Measurements from ENCODE around the gene TNS2. TPM values are rescaled to one million over a fixed set of nuclear protein-coding genes. Genes with fewer than 3 reads are reported as not detected.
"Not testable (repeated sequence)": the region's sequence is repeated elsewhere in the genome, so short reads cannot be mapped to it uniquely, and the experiment has no call there.

Gene TNS2
- total RNA-seq, 2 donors from 2014 or later, result 1.5 to 2.6 TPM

DNA sequence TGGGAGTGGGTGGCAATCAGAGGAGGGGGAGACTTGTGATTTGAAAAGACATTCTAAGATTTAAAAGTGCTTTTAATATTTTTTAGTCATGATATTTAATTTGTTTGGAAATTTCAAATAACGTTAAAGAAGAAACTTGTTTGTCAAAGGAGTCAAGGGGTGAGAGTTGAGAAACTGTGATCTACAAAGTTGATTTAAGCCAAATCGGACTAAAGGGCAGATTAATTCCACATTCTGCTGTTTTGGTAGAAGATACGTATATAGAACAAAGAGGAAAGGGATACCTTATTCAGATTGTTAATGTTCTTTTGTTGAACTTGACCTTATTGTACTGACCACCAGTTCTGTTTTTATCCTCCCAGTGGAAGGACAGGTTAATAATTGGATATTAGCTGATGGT lies 36.9 kb upstream of the TNS2 start:
- Mint-ChIP-seq H3K4me3 (no peak overlapping the region), H3K27ac (peak overlapping the region; percentile 64), H3K4me1 (ENCODE audit: low read depth) (peaks cover 68% of the 10 kb centered on the region), H3K9me3 (no peaks in the 10 kb centered on the region), H3K27me3 (ENCODE audit: low read depth) (no peaks in the 10 kb centered on the region), H3K36me3 (ENCODE audit: insufficient read depth in 2 of 2) (peaks cover 2 to 39% of the 10 kb centered on the region in 2 donors)
- no peak for DNase-seq
- ATAC-seq (replicated peaks in 1 of 2), result no peak

DNA sequence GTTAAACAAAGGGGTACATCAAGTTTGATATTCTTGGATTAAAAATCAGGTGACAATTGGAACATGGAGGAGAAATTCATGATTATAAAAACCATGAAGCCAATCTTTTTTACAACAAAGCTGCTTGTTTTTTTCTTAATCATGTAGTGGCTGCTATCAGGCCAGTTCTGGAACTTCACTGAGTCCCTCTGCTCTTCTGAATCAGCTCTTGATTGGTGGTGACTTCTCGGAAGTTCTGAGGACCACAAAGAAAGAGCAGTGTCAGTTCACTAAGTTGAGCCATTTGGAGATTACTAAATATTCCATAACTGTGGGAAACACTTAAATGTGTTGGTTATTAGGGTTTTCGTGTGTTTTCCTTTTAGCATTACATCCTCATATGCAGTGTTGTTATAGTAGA lies 35.2 kb upstream of the TNS2 start:
- peak overlapping the region; percentile 82 for H3K27ac Mint-ChIP-seq
- H3K36me3 Mint-ChIP-seq (ENCODE audit: insufficient read depth in 2 of 2), result peaks cover 2 to 38% of the 10 kb centered on the region in 2 donors
- ATAC-seq (replicated peaks in 1 of 2), result peak in 1 of 2 donors; percentile 39
- H3K4me3 Mint-ChIP-seq, result peak overlapping the region in 1 of 2 donors; percentile 20
- H3K4me1 Mint-ChIP-seq (ENCODE audit: low read depth), result peaks cover 54% of the 10 kb centered on the region
- H3K27me3 Mint-ChIP-seq (ENCODE audit: low read depth), result no peaks in the 10 kb centered on the region
- no peak for DNase-seq
- H3K9me3 Mint-ChIP-seq, result no peaks in the 10 kb centered on the region

DNA sequence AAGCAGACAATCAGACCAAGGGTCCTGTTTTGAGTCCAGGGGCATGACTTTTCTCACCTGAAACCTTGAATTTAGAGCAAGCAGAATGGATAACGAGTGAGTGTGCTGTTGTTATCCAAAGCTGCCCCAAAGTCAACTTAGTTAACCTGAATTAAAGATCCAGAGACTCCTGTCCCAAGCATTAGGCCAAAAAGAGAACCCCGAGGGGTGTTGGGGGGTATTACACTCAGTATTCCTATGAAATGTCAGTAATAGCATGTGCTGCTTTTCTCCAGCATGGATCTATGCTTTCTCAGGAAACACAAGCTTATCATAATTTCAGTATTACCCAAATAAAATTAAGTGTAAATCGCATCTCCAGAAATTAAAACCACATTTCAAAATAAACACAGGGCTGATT lies 24.6 kb upstream of the TNS2 start:
- no peak for ATAC-seq (replicated peaks in 1 of 2)
- Mint-ChIP-seq H3K36me3 (ENCODE audit: insufficient read depth in 2 of 2) (peaks cover 22 to 43% of the 10 kb centered on the region in 2 donors), H3K27ac (no peak overlapping the region)

DNA sequence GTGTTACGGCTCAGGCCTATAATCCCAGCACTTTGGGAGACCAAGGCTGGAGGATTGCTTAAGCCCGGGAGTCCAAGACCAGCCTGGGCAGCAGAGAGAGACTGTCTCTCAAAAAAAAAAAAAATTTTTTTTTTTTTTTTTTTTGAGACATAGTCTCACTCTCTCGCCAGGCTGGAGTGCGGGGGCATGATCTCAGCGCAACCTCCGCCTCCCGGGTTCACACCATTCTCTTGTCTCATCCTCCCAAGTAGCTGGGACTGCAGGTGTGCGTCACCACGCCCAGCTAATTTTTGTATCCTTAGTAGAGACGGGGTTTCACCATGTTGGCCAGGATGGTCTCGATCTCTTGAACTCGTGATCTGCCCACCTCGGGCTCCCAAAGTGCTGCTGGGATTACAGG lies 22.9 kb upstream of the TNS2 start:
- not testable (repeated sequence) for H3K27me3 Mint-ChIP-seq (ENCODE audit: low read depth); H3K27ac Mint-ChIP-seq; H3K9me3 Mint-ChIP-seq; H3K4me1 Mint-ChIP-seq (ENCODE audit: low read depth); H3K4me3 Mint-ChIP-seq; DNase-seq; ATAC-seq (replicated peaks in 1 of 2)
- H3K36me3 Mint-ChIP-seq (ENCODE audit: insufficient read depth in 2 of 2), result peaks cover 20 to 50% of the 10 kb centered on the region in 2 donors

More for the DNA sequence above, 24.6 kb upstream of the TNS2 start:
- no peaks in the 10 kb centered on the region for H3K27me3 Mint-ChIP-seq (ENCODE audit: low read depth)
- no peak for DNase-seq
- H3K4me3 Mint-ChIP-seq, result no peak overlapping the region
- H3K4me1 Mint-ChIP-seq (ENCODE audit: low read depth), result no peaks in the 10 kb centered on the region
- no peaks in the 10 kb centered on the region for H3K9me3 Mint-ChIP-seq

DNA sequence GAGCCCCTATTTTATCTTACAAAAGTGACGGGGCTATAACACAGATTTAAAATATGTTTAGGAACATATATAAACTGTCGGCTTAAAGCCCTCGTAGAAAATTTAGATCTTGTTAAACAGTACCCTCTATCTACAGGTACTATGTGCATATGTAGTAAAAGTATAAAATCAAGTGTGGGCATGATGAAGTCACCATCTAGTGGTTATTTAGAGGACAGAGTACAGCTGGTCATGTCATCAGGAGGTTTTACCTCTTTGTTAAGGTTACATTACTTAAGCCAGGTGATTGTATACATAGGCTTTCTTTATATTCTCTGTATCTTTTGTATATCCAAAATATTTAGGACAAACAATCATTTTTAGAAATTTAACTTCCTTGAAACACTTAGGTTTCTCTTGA lies 18.2 kb upstream of the TNS2 start:
- peaks cover 19 to 52% of the 10 kb centered on the region in 2 donors for H3K36me3 Mint-ChIP-seq (ENCODE audit: insufficient read depth in 2 of 2)

DNA sequence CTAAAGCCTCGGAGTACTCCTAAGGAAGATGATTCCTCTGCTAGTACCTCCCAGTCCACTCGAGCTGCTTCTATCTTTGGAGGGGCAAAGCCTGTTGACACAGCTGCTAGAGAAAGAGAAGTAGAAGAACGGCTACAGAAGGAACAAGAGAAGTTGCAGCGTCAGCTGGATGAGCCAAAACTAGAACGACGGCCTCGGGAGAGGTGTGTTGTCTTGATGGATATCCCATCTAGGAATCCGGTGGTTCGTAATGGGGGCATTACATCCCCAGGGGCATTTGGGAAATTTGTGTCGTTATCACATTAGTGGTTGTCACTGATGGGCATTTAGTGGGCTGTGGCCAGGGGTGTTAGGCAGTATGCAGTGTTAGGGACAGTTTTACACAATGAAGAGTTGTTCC lies 16.0 kb upstream of the TNS2 start:
- not testable (repeated sequence) for H3K9me3 Mint-ChIP-seq; DNase-seq; H3K4me3 Mint-ChIP-seq; H3K27me3 Mint-ChIP-seq (ENCODE audit: low read depth); ATAC-seq (replicated peaks in 1 of 2); H3K4me1 Mint-ChIP-seq (ENCODE audit: low read depth)
- Mint-ChIP-seq H3K27ac (peak overlapping the region; percentile 87), H3K36me3 (ENCODE audit: insufficient read depth in 2 of 2) (peaks cover 20 to 45% of the 10 kb centered on the region in 2 donors)

More for the DNA sequence above, 18.2 kb upstream of the TNS2 start:
- ATAC-seq (replicated peaks in 1 of 2), result no peak
- no peak overlapping the region for H3K4me3 Mint-ChIP-seq
- H3K4me1 Mint-ChIP-seq (ENCODE audit: low read depth), result no peaks in the 10 kb centered on the region
- peak overlapping the region; percentile 38 for H3K27ac Mint-ChIP-seq
- no peak for DNase-seq
- no peaks in the 10 kb centered on the region for H3K27me3 Mint-ChIP-seq (ENCODE audit: low read depth)
- no peaks in the 10 kb centered on the region for H3K9me3 Mint-ChIP-seq

DNA sequence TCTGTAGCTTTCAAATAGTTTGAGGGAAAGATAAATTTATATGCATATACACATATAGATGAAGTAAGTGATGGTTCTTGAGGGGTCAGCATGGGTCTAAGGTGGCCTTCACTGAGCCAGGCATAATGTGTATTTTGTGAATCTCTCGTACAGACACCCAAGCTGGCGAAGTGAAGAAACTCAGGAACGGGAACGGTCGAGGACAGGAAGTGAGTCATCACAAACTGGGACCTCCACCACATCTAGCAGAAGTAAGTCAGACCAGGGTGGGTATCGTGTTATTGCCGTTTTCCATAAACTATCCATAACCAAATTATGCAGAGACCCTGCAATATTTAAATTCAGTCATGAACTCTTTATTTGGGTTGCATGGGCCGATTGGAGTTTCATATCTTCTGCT lies 15.4 kb upstream of the TNS2 start:
- H3K27me3 Mint-ChIP-seq (ENCODE audit: low read depth), result no peaks in the 10 kb centered on the region
- H3K9me3 Mint-ChIP-seq, result no peaks in the 10 kb centered on the region
- peak overlapping the region; percentile 87 for H3K27ac Mint-ChIP-seq
- peaks cover 12% of the 10 kb centered on the region for H3K4me1 Mint-ChIP-seq (ENCODE audit: low read depth)
- peaks cover 23 to 49% of the 10 kb centered on the region in 2 donors for H3K36me3 Mint-ChIP-seq (ENCODE audit: insufficient read depth in 2 of 2)
- DNase-seq, result no peak
- H3K4me3 Mint-ChIP-seq, result no peak overlapping the region
- ATAC-seq (replicated peaks in 1 of 2), result no peak

DNA sequence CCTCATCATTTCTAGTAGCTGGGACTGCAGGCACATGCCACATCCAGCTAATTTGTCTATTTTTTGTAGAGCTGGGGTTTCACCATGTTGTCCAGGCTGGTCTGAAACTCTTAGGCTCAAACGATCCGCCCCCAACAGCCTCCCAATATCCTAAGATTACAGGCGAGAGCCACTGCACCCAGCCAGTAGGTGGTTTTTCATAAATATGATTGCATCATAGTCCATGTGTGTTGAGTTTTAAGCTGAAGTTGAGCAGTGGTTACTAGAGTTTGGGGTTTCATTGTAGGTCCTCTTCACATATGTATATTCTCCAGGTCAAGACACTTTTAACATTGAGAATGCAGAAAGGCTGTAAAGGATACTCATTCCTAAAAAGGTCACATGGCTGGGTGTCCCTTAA lies 13.1 kb upstream of the TNS2 start:
- Mint-ChIP-seq H3K27me3 (ENCODE audit: low read depth) (no peaks in the 10 kb centered on the region), H3K4me1 (ENCODE audit: low read depth) (peaks cover 12% of the 10 kb centered on the region), H3K36me3 (ENCODE audit: insufficient read depth in 2 of 2) (peaks cover 22 to 42% of the 10 kb centered on the region in 2 donors), H3K27ac (peak overlapping the region; percentile 22), H3K9me3 (no peaks in the 10 kb centered on the region), H3K4me3 (no peak overlapping the region)
- ATAC-seq (replicated peaks in 1 of 2), result no peak
- DNase-seq, result no peak

DNA sequence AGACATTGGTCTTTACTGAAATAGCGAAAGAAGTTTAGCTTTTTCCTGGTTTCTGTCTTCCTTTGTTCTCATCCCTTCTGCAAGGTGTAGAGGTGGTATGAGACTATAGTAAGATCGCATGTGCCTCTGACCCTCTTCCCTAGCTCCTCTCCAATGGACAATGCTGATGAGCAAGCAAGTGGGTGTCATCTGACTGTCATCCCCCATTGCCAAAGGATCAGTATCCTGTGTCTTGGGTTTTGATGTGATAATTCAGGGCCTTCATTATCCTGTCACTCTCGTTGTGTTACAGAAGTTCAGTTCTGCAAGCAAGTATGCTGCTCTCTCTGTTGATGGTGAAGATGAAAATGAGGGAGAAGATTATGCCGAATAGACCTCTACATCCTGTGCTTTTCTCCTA lies 10.0 kb upstream of the TNS2 start:
- Mint-ChIP-seq H3K36me3 (ENCODE audit: insufficient read depth in 2 of 2) (peaks cover 15 to 27% of the 10 kb centered on the region in 2 donors), H3K4me3 (no peak overlapping the region), H3K9me3 (no peaks in the 10 kb centered on the region), H3K4me1 (ENCODE audit: low read depth) (peaks cover 17% of the 10 kb centered on the region), H3K27me3 (ENCODE audit: low read depth) (peaks cover 4% of the 10 kb centered on the region), H3K27ac (no peak overlapping the region)
- no peak for DNase-seq
- ATAC-seq (replicated peaks in 1 of 2), result no peak

DNA sequence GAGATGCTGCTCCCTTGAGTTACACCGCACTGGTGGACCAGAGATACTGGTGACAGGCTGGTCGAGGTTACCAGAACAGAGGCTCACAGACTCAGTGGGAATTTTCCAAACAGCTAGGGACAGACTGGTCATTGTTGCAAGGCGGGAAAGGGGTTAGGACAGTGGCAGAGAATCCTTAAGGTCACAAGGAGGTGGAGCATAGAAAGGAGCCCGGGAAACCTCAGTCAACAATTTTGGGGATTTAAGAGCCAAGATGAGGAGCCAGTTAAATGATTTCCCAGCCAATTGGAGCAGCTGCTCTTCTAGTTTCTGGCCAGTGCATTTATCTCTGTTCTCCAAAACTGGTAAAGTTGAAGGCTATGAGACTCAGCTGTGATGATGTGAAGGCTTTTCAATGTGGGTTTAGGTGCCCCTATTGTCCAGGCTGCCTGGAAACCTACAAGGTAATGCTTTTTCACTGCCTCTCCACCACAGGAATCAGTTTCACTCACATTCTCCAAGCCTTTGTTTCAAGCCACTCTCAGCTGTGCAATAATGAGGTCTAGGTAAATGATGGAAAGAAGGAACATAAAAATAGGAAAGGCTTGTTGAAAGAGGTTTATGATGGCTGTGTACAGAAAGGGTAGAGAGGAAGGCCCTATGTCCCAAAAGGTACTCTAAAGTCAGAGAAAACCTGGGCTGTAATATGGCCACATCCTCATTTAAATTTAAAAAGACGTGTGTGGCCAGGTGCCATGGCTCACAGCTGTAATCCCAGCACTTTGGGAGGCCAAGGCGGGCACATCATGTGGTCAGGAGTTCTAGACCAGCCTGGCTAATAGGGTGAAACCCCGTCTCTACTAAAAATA lies 7.0 kb upstream of the TNS2 start:
- Mint-ChIP-seq H3K27me3 (ENCODE audit: low read depth) (peaks cover 7% of the 10 kb centered on the region), H3K9me3 (no peaks in the 10 kb centered on the region), H3K4me1 (ENCODE audit: low read depth) (peaks cover 32% of the 10 kb centered on the region), H3K36me3 (ENCODE audit: insufficient read depth in 2 of 2) (peaks cover 7 to 15% of the 10 kb centered on the region in 2 donors), H3K27ac (no peak overlapping the region), H3K4me3 (no peak overlapping the region)
- DNase-seq (no peak), ATAC-seq (replicated peaks in 1 of 2) (no peak)

DNA sequence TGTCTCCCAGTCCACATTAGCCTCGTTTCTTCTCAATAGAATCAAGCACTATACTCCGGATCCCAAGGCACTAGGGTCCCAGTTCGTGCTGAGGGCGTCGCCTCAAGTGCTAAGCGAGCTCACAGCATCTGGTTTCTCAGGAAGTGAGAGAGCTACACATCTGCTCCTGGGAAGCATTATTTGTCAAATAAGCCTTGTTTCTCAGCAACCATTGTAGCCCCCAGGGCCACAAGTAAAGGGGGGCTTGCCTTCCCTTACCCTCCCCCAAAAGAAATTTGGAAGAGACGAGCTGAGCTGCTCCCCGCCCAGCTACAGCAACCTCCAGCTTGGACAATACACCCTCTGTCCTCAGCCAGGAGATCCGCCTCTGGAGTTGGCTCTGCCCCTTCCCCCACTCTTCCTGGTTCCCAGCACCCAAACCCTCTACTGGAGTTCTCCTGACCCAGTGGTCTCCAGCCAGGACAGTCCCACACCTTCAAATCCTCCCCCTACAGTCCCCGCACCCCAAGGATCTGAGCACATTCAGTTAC lies 5.7 kb upstream of the TNS2 start:
- Mint-ChIP-seq H3K4me3 (no peak overlapping the region), H3K36me3 (ENCODE audit: insufficient read depth in 2 of 2) (peaks cover 4 to 10% of the 10 kb centered on the region in 2 donors), H3K27ac (no peak overlapping the region), H3K4me1 (ENCODE audit: low read depth) (peaks cover 27% of the 10 kb centered on the region), H3K9me3 (no peaks in the 10 kb centered on the region), H3K27me3 (ENCODE audit: low read depth) (peaks cover 7% of the 10 kb centered on the region)
- no peak for DNase-seq
- ATAC-seq (replicated peaks in 1 of 2), result no peak

DNA sequence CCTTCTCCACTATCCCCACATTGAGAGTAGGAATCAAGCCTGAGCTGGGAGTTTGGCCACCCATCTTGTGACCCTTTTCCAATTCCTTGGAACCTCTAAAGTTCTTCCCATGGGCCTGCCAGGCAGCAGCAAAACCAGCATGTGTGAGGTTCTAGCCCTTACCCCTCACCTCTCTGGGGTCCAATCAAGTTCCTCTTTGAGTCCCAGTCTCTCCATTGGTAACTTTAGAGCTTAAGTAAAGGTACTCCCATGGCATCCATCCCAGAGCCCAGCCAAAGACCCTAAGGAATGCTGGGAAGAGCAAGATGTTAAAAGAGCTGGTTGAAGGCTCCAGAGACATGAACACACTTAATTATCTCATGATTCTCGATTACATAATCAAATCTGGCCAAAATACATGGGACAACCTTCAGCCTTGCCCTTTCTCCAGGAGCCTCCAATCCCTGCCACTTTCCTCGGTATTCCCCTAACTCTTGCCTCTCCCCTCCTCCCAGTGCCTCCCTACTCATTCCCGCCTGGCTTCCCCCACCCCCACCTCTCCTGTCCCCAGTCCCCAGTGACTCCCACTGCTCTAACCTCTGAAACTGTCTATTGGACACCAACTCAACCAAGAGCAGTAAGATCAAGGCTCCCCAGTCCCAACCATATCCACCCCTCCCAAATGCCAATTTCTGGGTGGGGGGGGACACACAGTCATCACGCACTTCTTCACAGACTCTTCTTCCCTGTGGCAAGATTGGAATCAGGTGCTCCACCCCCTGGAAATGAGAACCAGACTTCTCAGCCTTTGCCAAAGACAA lies 4.8 kb upstream of the TNS2 start:
- Mint-ChIP-seq H3K9me3 (no peaks in the 10 kb centered on the region), H3K27me3 (ENCODE audit: low read depth) (peaks cover 7% of the 10 kb centered on the region), H3K4me3 (peak overlapping the region in 1 of 2 donors; percentile 86), H3K27ac (no peak overlapping the region), H3K4me1 (ENCODE audit: low read depth) (peaks cover 32% of the 10 kb centered on the region), H3K36me3 (ENCODE audit: insufficient read depth in 2 of 2) (peaks cover 3 to 9% of the 10 kb centered on the region in 2 donors)
- DNase-seq, result no peak
- ATAC-seq (replicated peaks in 1 of 2), result no peak

DNA sequence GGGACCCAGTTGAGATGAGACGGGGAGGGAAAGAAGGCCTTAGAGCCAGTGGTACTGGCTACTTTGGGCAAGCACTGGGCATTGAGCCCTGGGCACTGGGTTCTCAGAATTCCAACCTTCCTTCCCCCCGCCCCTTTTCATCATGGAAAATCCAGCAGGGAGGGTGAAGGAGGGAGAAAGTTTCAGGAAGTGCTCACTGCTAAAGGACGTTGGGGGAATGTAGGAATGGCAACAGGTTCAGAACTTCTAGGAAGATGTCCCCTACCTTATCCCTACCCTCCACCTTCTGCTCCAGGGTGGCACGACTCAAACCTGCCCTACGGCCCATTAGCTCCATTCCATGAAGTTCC lies 4.2 kb upstream of the TNS2 start:
- DNase-seq, result no peak
- Mint-ChIP-seq H3K27me3 (ENCODE audit: low read depth) (peaks cover 7% of the 10 kb centered on the region), H3K4me3 (peak overlapping the region; percentile 86 to 99), H3K9me3 (no peaks in the 10 kb centered on the region), H3K27ac (no peak overlapping the region), H3K4me1 (ENCODE audit: low read depth) (peaks cover 32% of the 10 kb centered on the region), H3K36me3 (ENCODE audit: insufficient read depth in 2 of 2) (peaks cover 3 to 9% of the 10 kb centered on the region in 2 donors)
- no peak for ATAC-seq (replicated peaks in 1 of 2)

Data from activated T-cell treated with anti-CD3 and anti-CD28 coated beads, Interleukin-2, amount 50 U/mL, for 72 hours (primary cell).